K562 (cell line): ENCODE measurements around the gene SLC39A13. TPM values are rescaled to one million over a fixed set of nuclear protein-coding genes. Genes with fewer than 3 reads are reported as not detected.

Experiments used
- ATAC-seq: fragments of 200-7000 bp; cut with Tn5 transposase; 3 replicates; pipeline ENCODE4 v1.9.1; 2020; ENCODE audit warnings: moderate library complexity
- BruUV-seq: library from RNA; stranded (reverse); fragments of 400-500 nt; replicated peaks from 2 replicates; lab custom pipeline; 2021; lab: Mats Ljungman, UMichigan
- CTCF ChIA-PET: fragments of 300-600 bp; formaldehyde crosslinking; extraction: SDS; loops from one replicate; lab custom pipeline; 2021; ENCODE audit warnings: low intra/inter-chr PET ratio; lab: Yijun Ruan, JAX
- POLR2A ChIA-PET: fragments of 300-600, 350-650 bp; sonication (Branson Sonifier 250); formaldehyde crosslinking; extraction: SDS; loops from one replicate; lab custom pipeline; 2021; ENCODE audit warnings: antibody characterized with exemption, inconsistent platforms; lab: Yijun Ruan, JAX
- DNase-seq, 4 experiments: peaks; one replicate each; pipeline versions ENCODE4 v3.0.0 to v3.0.0-alpha.2; 2011 to 2018; ENCODE audit warnings: low spot score in 3 of 4, mixed read lengths in 3 of 4; ENCODE audit errors: extremely low read depth in 1 of 4
- FAIRE-seq: peaks from 2 replicates; lab custom pipeline; 2011; peaks lifted over from hg19 to GRCh38; lab: Jason Lieb, UNC
- H2AFZ ChIP-seq: 2 replicates; pipeline ENCODE4 v1.6.0; 2011; ENCODE audit warnings: low read depth, low read length, control low read depth, inconsistent platforms
- H3K27ac ChIP-seq: fragments of 200-600 bp; 3 replicates; pipeline ENCODE4 v1.8.0; 2011; ENCODE audit warnings: low read depth, mild to moderate bottlenecking, control low read depth, inconsistent platforms, low read length, moderate library complexity, mixed read lengths; ENCODE audit errors: extremely low read depth
- H3K27me3 ChIP-seq, 2 experiments: fragments of 300-600 bp in 1 of 2; 2 replicates in 1 of 2; 3 replicates in 1 of 2; pipeline versions ENCODE4 v1.6.0 to v1.8.0; 2011; ENCODE audit warnings: inconsistent platforms in 2 of 2, low read length in 2 of 2, mild to moderate bottlenecking in 1 of 2, mixed read lengths in 1 of 2, moderate library complexity in 1 of 2; ENCODE audit not compliant: control insufficient read depth in 2 of 2, insufficient read depth in 2 of 2
- H3K36me3 ChIP-seq: fragments of 300-600 bp; 3 replicates; pipeline ENCODE4 v1.8.0; 2011; ENCODE audit warnings: mild to moderate bottlenecking, low read length, inconsistent platforms; ENCODE audit not compliant: control insufficient read depth, insufficient read depth
- H3K4me1 ChIP-seq, 2 experiments: fragments of 200-600 bp in 1 of 2; replicated peaks in 1 of 2; 2 replicates in 1 of 2; 3 replicates in 1 of 2; pipeline versions ENCODE4 v1.5.1 to v1.8.0; 2011; ENCODE audit warnings: inconsistent platforms in 2 of 2, low read length in 2 of 2, mild to moderate bottlenecking in 1 of 2, mixed read lengths in 1 of 2, moderate library complexity in 1 of 2; ENCODE audit not compliant: control insufficient read depth in 2 of 2, insufficient read depth in 2 of 2
- H3K4me2 ChIP-seq: 2 replicates; pipeline ENCODE4 v1.6.1; 2011; ENCODE audit warnings: low read length, control low read depth, inconsistent platforms, mixed read lengths; ENCODE audit not compliant: insufficient read depth
- H3K4me3 ChIP-seq: fragments of 200-600 bp; sonication (generic), shearing (Covaris generic); 2 replicates; pipeline ENCODE4 v1.5.1; 2016; ENCODE audit warnings: control low read depth, inconsistent platforms
- H3K79me2 ChIP-seq: fragments of 200-600 bp; 3 replicates; pipeline ENCODE4 v1.8.0; 2011; ENCODE audit warnings: low read length, inconsistent platforms; ENCODE audit not compliant: control insufficient read depth, insufficient read depth
- H3K9ac ChIP-seq, 2 experiments: 2 replicates each; pipeline versions ENCODE4 v1.6.0 to v1.6.1; 2011; ENCODE audit warnings: low read depth in 2 of 2, low read length in 2 of 2, control low read depth in 1 of 2, inconsistent platforms in 1 of 2, mild to moderate bottlenecking in 1 of 2, mixed read lengths in 1 of 2; ENCODE audit not compliant: insufficient read depth in 1 of 2
- H3K9me1 ChIP-seq: one replicate; pipeline ENCODE4 v1.6.0; 2011; ENCODE audit warnings: inconsistent platforms, mild to moderate bottlenecking, low read length, moderate library complexity; ENCODE audit not compliant: control insufficient read depth, insufficient read depth
- H3K9me3 ChIP-seq: replicated peaks from 2 replicates; pipeline ENCODE4 v1.5.1; 2011; ENCODE audit warnings: low read depth, low read length, inconsistent platforms; ENCODE audit not compliant: control insufficient read depth, insufficient read depth
- H4K20me1 ChIP-seq: replicated peaks from 2 replicates; pipeline ENCODE4 v1.6.1; 2011; ENCODE audit warnings: low read length, inconsistent platforms, mixed read lengths; ENCODE audit not compliant: control insufficient read depth, insufficient read depth
- ADNP ChIP-seq: fragments of 200-800 bp; sonication (Bioruptor generic); IDR thresholded peaks from 2 replicates; pipeline ENCODE4 v1.6.1; 2016; ENCODE audit warnings: missing genetic modification characterization, missing compliant biosample characterization
- ARID3B ChIP-seq: fragments of 250-450 bp; sonication (Bioruptor Pico); IDR thresholded peaks from 2 replicates; pipeline ENCODE4 v1.4.0; 2020; ENCODE audit warnings: borderline replicate concordance
- BCOR ChIP-seq: fragments of 450-650 bp; IDR thresholded peaks from 2 replicates; pipeline ENCODE4 v1.6.1; 2016
- ELF4 ChIP-seq: fragments of 450-650 bp; formaldehyde crosslinking; IDR thresholded peaks from 2 replicates; pipeline ENCODE4 v1.4.0; 2022; ENCODE audit warnings: missing genetic modification characterization
- KDM1A ChIP-seq, 2 experiments: fragments of 450-650 bp; IDR thresholded peaks; 2 replicates each; pipeline ENCODE4 v1.6.1; 2016; ENCODE audit warnings: mild to moderate bottlenecking in 2 of 2
- NEUROD1 ChIP-seq: fragments of 150-350 bp; IDR thresholded peaks from 2 replicates; pipeline ENCODE4 v1.6.1; 2014; ENCODE audit warnings: borderline replicate concordance, low read length, low read depth; ENCODE audit not compliant: partially characterized antibody
- RBM25 ChIP-seq: fragments of 200-400 bp; formaldehyde crosslinking; IDR thresholded peaks from 2 replicates; pipeline ENCODE4 v1.6.1; 2018; ENCODE audit warnings: low read length, low read depth, moderate library complexity; ENCODE audit not compliant: severe bottlenecking
- THRB ChIP-seq: fragments of 450-650 bp; formaldehyde crosslinking; conservative IDR thresholded peaks from 2 replicates; pipeline ENCODE4 v1.4.0; 2022; ENCODE audit warnings: mild to moderate bottlenecking, missing genetic modification characterization
- ZFPM2 ChIP-seq: fragments of 250-450 bp; sonication (Bioruptor Pico); IDR thresholded peaks from 2 replicates; pipeline ENCODE4 v1.5.1; 2022; ENCODE audit warnings: mild to moderate bottlenecking
- ZNF146 ChIP-seq: IDR thresholded peaks from one replicate; pipeline ENCODE4 v1.6.1; 2018; ENCODE audit warnings: missing compliant biosample characterization; ENCODE audit not compliant: unreplicated experiment
- ZNF766 ChIP-seq: fragments of 200-800 bp; sonication (Bioruptor generic); conservative IDR thresholded peaks from 2 replicates; pipeline ENCODE4 v1.6.1; 2016; ENCODE audit warnings: missing genetic modification characterization, missing compliant biosample characterization
- WGBS: fragments of 100-300 bp; shearing (Covaris generic); methylation state at CpG from one replicate; pipeline ENCODE4 v1.1.6; 2016; ENCODE audit warnings: low coverage, mixed read lengths; ENCODE audit not compliant: insufficient coverage; ENCODE audit errors: missing lambda C conversion rate; 5-methylcytosine and 5-hydroxymethylcytosine counted together
- in situ Hi-C: fragments of 300-500 bp; cut with MboI; formaldehyde crosslinking; loops from 4 replicates; pipeline ENCODE4 v1.15.0; 2018; ENCODE audit warnings: inconsistent platforms, mixed read lengths
- intact Hi-C: fragments of 100-400 bp; cut with micrococcal nuclease; formaldehyde crosslinking; loops from 2 replicates; pipeline ENCODE4 v1.14.2; 2022
- polyA plus RNA-seq, 8 experiments: library from polyadenylated mRNA; depleted of rRNA in 4 of 8; stranded (reverse) in 5 of 8; unstranded in 3 of 8; fragments of >200 nt; fragmentation: Nextera tagmentation in 2 of 8; fragmentation: Illumina TruSeq in 1 of 8; extraction: Ambion mirVana in 2 of 8; extraction: Trizol in 1 of 8; gene quantifications; 2 replicates each; pipeline versions ENCODE4 v1.2.1 to v1.2.3, GENCODE V29; 2011 to 2014; ENCODE audit warnings: inconsistent platforms in 1 of 8, missing spikeins in 1 of 8
- total RNA-seq, 7 experiments: library from RNA; depleted of rRNA in 6 of 7; stranded (reverse); fragments of >200 nt in 6 of 7; fragmentation: Illumina TruSeq in 2 of 7; extraction: Trizol in 2 of 7; gene quantifications; 2 replicates each; pipeline versions ENCODE4 v1.2.1 to v1.2.3, GENCODE V29; 2011 to 2021; ENCODE audit warnings: low replicate concordance in 1 of 7

SLC39A13 gene
- total and polyA plus RNA-seq, 9 of the 15 experiments (the other 6 are each of a cell fraction or from before 2014, with no cell fraction given): 0.17 to 15.9 (median 3.2) TPM

- POLR2A ChIA-PET: interaction anchor here (0.9 kb wide), 1 partner anchor 10 kb away, joined by 4 read pairs; no protein-coding TSS in a partner anchor
- in situ Hi-C loops (no loop called here), intact Hi-C loops (no loop called here)
- Histone ChIP-seq H3K9ac (peak overlapping the region in 1 of 2 experiments; percentile 31; a peak in 1 of 4 replicates), H3K9me3 (no peaks in the 10 kb centered on the region), H3K4me2 (no peak overlapping the region), H3K9me1 (no peaks in the 10 kb centered on the region), H3K27me3 (no peaks in the 10 kb centered on the region), H3K4me3 (no peak overlapping the region)
- ATAC-seq (no peak), DNase-seq (no peak)
- TF ChIP-seq ELF4 (CRISPR knock-in tag) (0 out of 2 replicates have a peak, but pooled peaks have one; percentile 33), ZFPM2 (no peak)
- TF ChIP-seq, all 486 proteins: peak for 1
- no peaks in the 10 kb centered on the region for H3K36me3 ChIP-seq
- no peak for FAIRE-seq
- H3K79me2 ChIP-seq: peaks cover 2% of the 10 kb centered on the region; the same call in 1 of the 3 replicates
- no peaks in the 10 kb centered on the region for H4K20me1 ChIP-seq
- peaks cover 13 to 16% of the 10 kb centered on the region in 2 experiments for H3K4me1 ChIP-seq
- CTCF ChIA-PET: no interaction called here
- WGBS: 20% methylated on average over 4 of the region's 4 CpGs
- H3K27ac ChIP-seq: no peak overlapping the region
- no TSS peak for BruUV-seq
- peak overlapping the region; percentile 56 for H2AFZ ChIP-seq
Observed at GRCh38 chr11:47383071-47383470, 25.3 kb upstream of the SLC39A13 start.

- Histone ChIP-seq H2AFZ (no peak overlapping the region), H3K27ac (no peak overlapping the region), H4K20me1 (no peaks in the 10 kb centered on the region), H3K4me2 (no peak overlapping the region), H3K9me3 (no peaks in the 10 kb centered on the region), H3K36me3 (no peaks in the 10 kb centered on the region), H3K27me3 (no peaks in the 10 kb centered on the region), H3K79me2 (no peaks in the 10 kb centered on the region), H3K4me3 (no peak overlapping the region), H3K9me1 (no peaks in the 10 kb centered on the region), H3K4me1 (peaks cover 3 to 21% of the 10 kb centered on the region in 2 experiments; a peak in 3 of 5 replicates), H3K9ac (no peak overlapping the region)
- ATAC-seq: no peak
- intact Hi-C loops: no loop called here
- WGBS: 60% methylated on average over 4 of the region's 4 CpGs
- no peak for DNase-seq
- in situ Hi-C loops: no loop called here
- ChIA-PET POLR2A (no interaction called here), CTCF (no interaction called here)
- FAIRE-seq: no peak
- BruUV-seq: no TSS peak
- TF ChIP-seq BCOR (0 out of 2 replicates have a peak, but pooled peaks have one; percentile 11), RBM25 (peak; percentile 84), ZNF146 (CRISPR knock-in tag) (peak; percentile 90), KDM1A (IDR thresholded peaks at IDR 0.05) (peak; percentile 16 to 20; a peak in 1 of 4 replicates), THRB (no peak), NEUROD1 (no peak), ARID3B (CRISPR knock-in tag) (no peak), ADNP (0 out of 2 replicates have a peak, but pooled peaks have one; percentile 16), ZNF766 (CRISPR knock-in tag) (no peak)
Observed at GRCh38 chr11:47384498-47384897, 23.9 kb upstream of the SLC39A13 start.
